Activated naive CD4-positive, alpha-beta T cell treated with anti-CD3 and anti-CD28 coated beads, Interleukin-2, amount 10 ng/mL, durations not matched to agents 7 days and 5 days (primary cell): ENCODE results near the gene MVK.

Experiments used
- CTCF ChIA-PET: fragments of 350-600 bp; sonication (Branson Sonifier 250); formaldehyde crosslinking; loops from one replicate; lab custom pipeline; 2021; ENCODE audit warnings: antibody characterized with exemption; lab: Charles Lee
- DNase-seq: peaks from one replicate; pipeline ENCODE4 v3.0.0-alpha.2; 2020
- H3K27ac Mint-ChIP-seq: one replicate; pipeline ENCODE4 v1.8.0; 2021; ENCODE audit warnings: mild to moderate bottlenecking, moderate library complexity, mixed read lengths
- H3K27me3 Mint-ChIP-seq: one replicate; pipeline ENCODE4 v1.8.0; 2021; ENCODE audit warnings: mild to moderate bottlenecking, mixed read lengths
- H3K36me3 Mint-ChIP-seq: one replicate; pipeline ENCODE4 v1.8.0; 2021; ENCODE audit warnings: mixed read lengths
- H3K4me1 Mint-ChIP-seq: one replicate; pipeline ENCODE4 v1.8.0; 2021; ENCODE audit warnings: mixed read lengths
- H3K4me3 Mint-ChIP-seq: one replicate; pipeline ENCODE4 v1.8.0; 2021; ENCODE audit warnings: mild to moderate bottlenecking, moderate library complexity, mixed read lengths
- H3K9me3 Mint-ChIP-seq: one replicate; pipeline ENCODE4 v1.8.0; 2021; ENCODE audit warnings: mixed read lengths

The MVK gene

GRCh38 chr12:109538191-109538863, 35.3 kb upstream of the MVK start:
- CTCF ChIA-PET = interaction anchor here (2.6 to 3.8 kb wide), 2 partner anchors 14 to 20 kb away, joined by 6 to 13 read pairs; no protein-coding TSS in a partner anchor
- Mint-ChIP-seq H3K27me3 (no peaks in the 10 kb centered on the region), H3K4me3 (no peak overlapping the region), H3K4me1 (no peaks in the 10 kb centered on the region), H3K27ac (no peak overlapping the region), H3K36me3 (no peaks in the 10 kb centered on the region), H3K9me3 (no peaks in the 10 kb centered on the region)
- no peak for DNase-seq

- CTCF ChIA-PET = interaction anchor here (1.2 to 3.8 kb wide), 2 partner anchors 10 to 21 kb away, joined by 3 to 13 read pairs; no protein-coding TSS in a partner anchor
- Mint-ChIP-seq H3K4me1 (peaks cover 2% of the 10 kb centered on the region), H3K9me3 (no peaks in the 10 kb centered on the region), H3K27ac (no peak overlapping the region), H3K27me3 (no peaks in the 10 kb centered on the region), H3K36me3 (no peaks in the 10 kb centered on the region), H3K4me3 (no peak overlapping the region)
- no peak for DNase-seq
These were observed 34.1 kb upstream of the MVK start for GRCh38 chr12:109539508-109539907.

GRCh38 chr12:109540526-109541412, 32.8 kb upstream of the MVK start:
- Mint-ChIP-seq H3K36me3 (no peaks in the 10 kb centered on the region), H3K4me3 (no peak overlapping the region), H3K27ac (no peak overlapping the region), H3K27me3 (peaks cover 7% of the 10 kb centered on the region), H3K4me1 (peaks cover 14% of the 10 kb centered on the region), H3K9me3 (no peaks in the 10 kb centered on the region)
- CTCF ChIA-PET = no interaction called here
- no peak for DNase-seq

DNA sequence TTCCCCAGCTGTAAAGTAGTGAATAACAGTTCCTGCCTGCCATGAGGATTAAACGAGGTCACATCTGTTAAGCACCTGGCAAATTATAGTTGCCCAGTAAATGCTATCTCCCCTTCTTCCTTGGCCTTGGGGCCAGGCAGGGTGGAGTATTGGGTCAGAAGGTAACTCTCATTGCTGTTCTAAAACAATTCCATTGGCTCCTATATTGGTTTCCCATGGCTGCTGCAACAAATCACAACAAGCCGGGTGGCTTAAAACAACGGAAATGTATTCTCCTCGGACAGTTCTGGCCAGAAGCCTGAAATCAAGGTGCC, 32.2 kb upstream of the MVK start:
- CTCF ChIA-PET = no interaction called here
- Mint-ChIP-seq H3K4me1 (peaks cover 16% of the 10 kb centered on the region), H3K9me3 (no peaks in the 10 kb centered on the region), H3K27ac (no peak overlapping the region), H3K27me3 (peaks cover 13% of the 10 kb centered on the region), H3K36me3 (no peaks in the 10 kb centered on the region), H3K4me3 (no peak overlapping the region)
- no peak for DNase-seq

DNA sequence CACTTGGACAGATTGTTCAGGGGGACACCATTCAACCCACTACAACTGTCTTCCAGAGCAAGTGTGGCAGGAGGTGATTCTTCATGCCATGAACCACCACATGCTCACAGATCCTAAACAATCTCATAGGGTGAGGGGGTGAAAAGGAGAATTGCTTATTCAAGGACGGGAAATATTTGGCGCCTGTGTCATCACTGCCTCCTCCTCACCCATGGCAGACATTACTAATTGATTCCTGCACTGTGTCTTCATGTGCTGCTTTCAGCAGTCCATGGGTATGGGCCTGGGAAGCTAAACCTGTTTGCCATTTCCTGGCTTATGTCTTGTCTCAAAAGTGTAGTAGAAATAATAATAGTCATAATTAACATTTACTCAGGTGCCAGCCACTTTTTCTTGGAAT, 31.6 kb upstream of the MVK start:
- no peaks in the 10 kb centered on the region for H3K9me3 Mint-ChIP-seq
- DNase-seq = no peak
- CTCF ChIA-PET = no interaction called here
- no peak overlapping the region for H3K4me3 Mint-ChIP-seq
- H3K36me3 Mint-ChIP-seq = no peaks in the 10 kb centered on the region
- H3K27ac Mint-ChIP-seq = no peak overlapping the region
- H3K27me3 Mint-ChIP-seq = peaks cover 19% of the 10 kb centered on the region
- H3K4me1 Mint-ChIP-seq = peaks cover 16% of the 10 kb centered on the region

DNA sequence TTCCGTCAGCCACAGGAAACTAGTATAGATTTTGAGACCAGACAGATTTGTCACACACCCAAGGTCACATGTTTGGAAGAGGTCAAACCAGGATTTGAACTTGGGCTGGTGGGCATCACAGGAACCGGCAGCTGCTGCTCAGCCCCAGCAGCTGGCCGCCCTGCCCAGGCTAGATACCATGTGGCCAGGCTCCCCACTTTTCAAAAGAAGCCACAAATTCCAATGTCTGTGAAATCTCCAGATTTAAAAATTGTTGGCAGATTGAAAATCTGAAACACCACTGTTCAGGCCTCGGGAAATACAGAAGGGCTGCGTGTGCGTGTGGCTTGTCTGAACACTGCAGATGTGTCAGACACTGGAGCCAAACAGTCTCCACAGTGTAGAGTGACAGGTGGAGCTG, 30.7 kb upstream of the MVK start:
- CTCF ChIA-PET = no interaction called here
- no peak overlapping the region for H3K4me3 Mint-ChIP-seq
- no peak for DNase-seq
- no peaks in the 10 kb centered on the region for H3K36me3 Mint-ChIP-seq
- H3K27ac Mint-ChIP-seq = no peak overlapping the region
- peaks cover 28% of the 10 kb centered on the region for H3K27me3 Mint-ChIP-seq
- H3K4me1 Mint-ChIP-seq = peaks cover 16% of the 10 kb centered on the region
- no peaks in the 10 kb centered on the region for H3K9me3 Mint-ChIP-seq

DNA sequence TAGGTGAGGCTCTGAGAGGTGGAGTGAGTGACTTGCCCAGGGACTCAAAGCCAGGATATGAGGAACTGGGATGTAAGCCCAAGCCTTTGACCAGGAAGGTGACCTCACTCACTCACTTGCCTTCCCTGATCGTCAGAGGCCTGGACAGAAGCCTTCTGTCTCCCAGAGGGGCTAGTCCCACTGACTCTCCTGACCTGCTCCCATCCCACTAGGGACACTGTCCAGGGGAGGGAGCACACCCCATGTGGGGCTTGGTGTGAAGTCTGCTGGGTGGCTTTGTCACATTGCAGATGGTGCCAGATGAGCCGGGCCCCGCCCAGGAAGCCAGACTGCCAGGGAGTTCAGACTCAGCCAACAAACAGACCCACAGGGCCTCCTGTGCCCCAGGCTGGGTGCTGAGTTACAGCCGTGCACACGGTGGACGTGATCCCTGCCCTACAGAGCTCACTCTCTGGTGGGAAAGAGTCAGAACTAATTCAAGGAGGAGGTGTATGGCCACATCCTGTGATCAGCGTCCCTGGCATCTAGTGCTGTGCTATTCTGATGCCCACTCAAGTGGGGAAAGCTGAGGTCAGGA, 28.6 kb upstream of the MVK start:
- H3K36me3 Mint-ChIP-seq = no peaks in the 10 kb centered on the region
- H3K4me3 Mint-ChIP-seq = no peak overlapping the region
- H3K27me3 Mint-ChIP-seq = peaks cover 45% of the 10 kb centered on the region
- H3K4me1 Mint-ChIP-seq = peaks cover 16% of the 10 kb centered on the region
- H3K9me3 Mint-ChIP-seq = no peaks in the 10 kb centered on the region
- CTCF ChIA-PET = interaction anchor here (1.3 kb wide), 1 partner anchor 11 kb away, joined by 3 read pairs; no protein-coding TSS in a partner anchor
- no peak overlapping the region for H3K27ac Mint-ChIP-seq
- peak; percentile 49 for DNase-seq

- CTCF ChIA-PET = interaction anchor here (1.3 to 2.3 kb wide), 2 partner anchors 10 to 52 kb away, joined by 3 to 5 read pairs; no protein-coding TSS in a partner anchor
- Mint-ChIP-seq H3K27ac (no peak overlapping the region), H3K27me3 (peaks cover 53% of the 10 kb centered on the region), H3K36me3 (no peaks in the 10 kb centered on the region), H3K9me3 (no peaks in the 10 kb centered on the region), H3K4me1 (peaks cover 16% of the 10 kb centered on the region), H3K4me3 (no peak overlapping the region)
- no peak for DNase-seq
These were observed 27.8 kb upstream of the MVK start for GRCh38 chr12:109545826-109546225.

DNA sequence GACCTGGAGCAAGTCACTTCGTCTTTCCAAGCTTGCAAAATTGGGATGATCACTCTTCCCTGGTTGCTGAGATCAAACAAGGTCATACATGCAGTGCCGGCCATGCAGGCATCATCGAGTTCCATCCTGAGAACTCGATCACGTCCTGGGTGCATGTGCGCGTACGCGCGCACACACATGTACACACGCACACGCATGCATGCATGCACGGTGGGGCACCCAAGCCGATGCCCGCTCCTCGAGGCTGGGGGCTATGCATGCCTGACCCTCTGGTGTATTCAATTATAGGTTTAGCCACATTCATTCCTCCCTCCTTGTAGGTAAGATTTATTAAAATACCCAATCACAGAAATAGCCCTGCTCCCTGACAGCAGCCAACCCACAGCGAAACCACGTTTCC, 26.3 kb upstream of the MVK start:
- Mint-ChIP-seq H3K36me3 (no peaks in the 10 kb centered on the region), H3K27ac (no peak overlapping the region), H3K9me3 (no peaks in the 10 kb centered on the region), H3K4me1 (peaks cover 16% of the 10 kb centered on the region), H3K4me3 (no peak overlapping the region), H3K27me3 (peaks cover 61% of the 10 kb centered on the region)
- no peak for DNase-seq
- CTCF ChIA-PET = interaction anchor here (2.3 kb wide), 1 partner anchor 50 kb away, joined by 5 read pairs; no protein-coding TSS in a partner anchor

DNA sequence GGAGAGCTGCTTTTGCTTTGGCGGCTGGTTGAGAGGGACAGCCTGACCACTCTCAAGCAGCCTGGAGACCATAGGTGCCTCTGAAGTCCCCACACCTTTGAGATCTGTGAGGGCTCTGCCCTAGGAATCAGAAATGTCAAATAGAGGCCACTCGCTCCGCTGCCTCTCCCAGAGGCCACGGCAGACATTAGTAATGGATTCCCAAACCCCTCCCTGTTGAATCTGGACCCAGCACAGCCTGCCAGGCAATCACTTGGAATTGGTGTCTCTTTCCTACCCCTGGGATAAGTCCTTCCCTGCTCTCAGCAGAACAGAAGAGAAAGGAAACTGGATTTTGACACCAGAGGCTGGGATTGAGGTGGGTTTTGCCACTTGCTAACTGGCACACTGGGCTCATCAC, 25.3 kb upstream of the MVK start:
- Mint-ChIP-seq H3K27me3 (peaks cover 68% of the 10 kb centered on the region), H3K27ac (no peak overlapping the region), H3K4me1 (peaks cover 16% of the 10 kb centered on the region), H3K9me3 (no peaks in the 10 kb centered on the region), H3K4me3 (no peak overlapping the region), H3K36me3 (no peaks in the 10 kb centered on the region)
- DNase-seq = no peak
- CTCF ChIA-PET = interaction anchor here (1.4 kb wide), 1 partner anchor 120 kb away, joined by 4 read pairs; no protein-coding TSS in a partner anchor

GRCh38 chr12:109549613-109550270, 23.9 kb upstream of the MVK start:
- Mint-ChIP-seq H3K4me1 (peaks cover 11% of the 10 kb centered on the region), H3K9me3 (no peaks in the 10 kb centered on the region), H3K36me3 (no peaks in the 10 kb centered on the region), H3K4me3 (no peak overlapping the region), H3K27me3 (peaks cover 71% of the 10 kb centered on the region), H3K27ac (peak overlapping the region; percentile 61)
- DNase-seq = no peak
- CTCF ChIA-PET = interaction anchor here (0.6 kb wide), 1 partner anchor 189 kb away, joined by 3 read pairs; no protein-coding TSS in a partner anchor

- no peak for DNase-seq
- H3K27ac Mint-ChIP-seq = no peak overlapping the region
- H3K9me3 Mint-ChIP-seq = no peaks in the 10 kb centered on the region
- H3K4me1 Mint-ChIP-seq = peaks cover 6% of the 10 kb centered on the region
- H3K4me3 Mint-ChIP-seq = no peak overlapping the region
- CTCF ChIA-PET = no interaction called here
- no peaks in the 10 kb centered on the region for H3K36me3 Mint-ChIP-seq
- peaks cover 67% of the 10 kb centered on the region for H3K27me3 Mint-ChIP-seq
These were observed 23.3 kb upstream of the MVK start for GRCh38 chr12:109550281-109550680.

DNA sequence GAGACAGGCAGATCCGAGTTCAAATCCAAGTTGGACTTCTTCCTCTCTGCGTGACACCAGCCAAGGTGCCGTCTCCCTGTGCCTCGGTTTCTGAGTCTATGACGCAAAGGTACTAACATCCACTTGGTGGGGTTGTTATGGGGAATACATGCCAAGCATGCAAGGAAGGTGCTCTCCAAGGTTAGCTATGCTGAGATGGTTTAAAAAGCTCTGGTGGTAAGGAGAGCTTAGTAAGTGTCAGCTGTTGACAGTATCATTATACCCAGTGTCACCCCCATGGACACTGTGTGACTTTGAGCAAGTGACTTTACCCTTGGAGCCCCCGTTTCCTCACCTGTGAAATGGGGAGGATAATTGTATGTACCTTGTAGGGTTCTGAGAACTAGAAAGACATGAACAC, 22.5 kb upstream of the MVK start:
- Mint-ChIP-seq H3K9me3 (no peaks in the 10 kb centered on the region), H3K27me3 (peaks cover 61% of the 10 kb centered on the region), H3K4me1 (no peaks in the 10 kb centered on the region), H3K4me3 (no peak overlapping the region), H3K27ac (no peak overlapping the region), H3K36me3 (no peaks in the 10 kb centered on the region)
- CTCF ChIA-PET = no interaction called here
- no peak for DNase-seq

DNA sequence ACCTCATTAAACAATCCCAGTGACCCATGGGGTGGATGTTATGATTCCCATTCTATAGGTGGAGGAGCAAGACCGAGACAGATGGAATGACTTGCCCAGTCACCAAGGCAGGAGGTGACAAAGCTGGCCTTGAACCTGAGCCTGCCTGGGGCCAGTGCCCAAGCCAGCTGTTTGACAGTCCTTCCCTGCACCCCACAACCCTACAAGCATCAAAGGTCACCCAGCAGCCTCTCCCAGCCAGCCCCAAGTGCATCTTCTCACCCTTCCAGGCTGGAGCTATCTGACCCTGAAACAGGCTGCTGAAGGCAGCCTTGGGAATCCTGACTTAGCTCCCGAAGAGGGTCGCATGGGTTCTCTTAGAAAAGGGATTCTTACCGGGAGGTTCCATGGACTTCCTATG, 20.6 kb upstream of the MVK start:
- Mint-ChIP-seq H3K4me1 (no peaks in the 10 kb centered on the region), H3K4me3 (no peak overlapping the region), H3K27me3 (peaks cover 42% of the 10 kb centered on the region), H3K27ac (no peak overlapping the region), H3K9me3 (no peaks in the 10 kb centered on the region), H3K36me3 (no peaks in the 10 kb centered on the region)
- DNase-seq = no peak
- CTCF ChIA-PET = no interaction called here
